IPS DF 6.9 (cell line): ENCODE measurements around the gene YPEL1.
"Not testable (repeated sequence)": the region's sequence is repeated elsewhere in the genome, so short reads cannot be mapped to it uniquely, and the experiment has no call there.

ENCODE experiments used
- DNase-seq: peaks from one replicate; pipeline ENCODE4 v3.0.0-alpha.2; 2013; ENCODE audit warnings: low read depth, low spot score
- H3K27ac ChIP-seq: one replicate; pipeline ENCODE4 v1.5.1; 2013; ENCODE audit warnings: low read length, control low read depth
- H3K27me3 ChIP-seq: 2 replicates; pipeline ENCODE4 v1.6.1; 2013; ENCODE audit warnings: mild to moderate bottlenecking, low read length; ENCODE audit not compliant: control insufficient read depth, insufficient read depth
- H3K36me3 ChIP-seq: 2 replicates; pipeline ENCODE4 v1.6.1; 2013; ENCODE audit warnings: low read length; ENCODE audit not compliant: control insufficient read depth, insufficient read depth
- H3K4me1 ChIP-seq: 2 replicates; pipeline ENCODE4 v1.6.1; 2013; ENCODE audit warnings: low read length; ENCODE audit not compliant: control insufficient read depth, insufficient read depth
- H3K4me3 ChIP-seq: 2 replicates; pipeline ENCODE4 v1.5.1; 2013; ENCODE audit warnings: mild to moderate bottlenecking, low read length
- H3K9me3 ChIP-seq: 2 replicates; pipeline ENCODE4 v1.6.1; 2013; ENCODE audit warnings: low read length, inconsistent platforms; ENCODE audit not compliant: control insufficient read depth, insufficient read depth
- WGBS: extraction: QIAGEN DNeasy Blood & Tissue Kit; methylation state at CpG from one replicate; pipeline ENCODE4 v1.1.7; 2013; ENCODE audit warnings: mixed read lengths, missing lambda C conversion rate; ENCODE audit not compliant: insufficient read length, insufficient coverage; 5-methylcytosine and 5-hydroxymethylcytosine counted together

YPEL1 gene

DNA sequence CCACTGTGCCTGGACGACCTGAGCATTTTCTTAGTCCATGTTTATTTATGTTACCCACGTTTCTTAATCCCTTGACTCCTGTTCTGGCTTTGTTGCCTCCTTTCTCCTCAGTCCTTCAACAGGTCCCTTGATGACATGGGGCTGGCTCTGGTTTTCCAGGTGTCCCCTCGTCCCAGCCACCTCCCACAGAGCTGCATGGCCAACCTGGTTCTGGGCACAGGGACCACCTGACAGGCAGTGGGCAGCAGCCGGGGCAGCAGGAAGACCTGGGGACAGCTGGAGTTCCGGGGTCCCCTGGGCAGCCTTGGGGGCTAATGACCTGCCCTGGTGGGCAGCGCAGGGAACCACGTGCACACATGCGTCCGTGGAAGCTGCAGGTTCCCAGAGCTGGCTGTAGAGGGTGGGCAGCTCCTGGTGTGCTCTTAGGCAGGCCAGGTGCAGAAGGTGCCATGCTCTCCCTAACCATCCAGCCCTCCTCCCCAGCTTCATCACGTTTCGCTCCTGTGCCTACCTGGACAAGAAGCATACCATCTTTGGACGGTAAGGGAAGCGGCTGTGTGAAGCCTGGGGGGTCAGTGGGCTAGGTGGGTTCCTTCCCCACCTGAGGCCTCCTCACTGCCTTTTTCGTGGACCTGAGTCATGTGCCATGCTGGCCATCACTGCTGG lies 42.1 kb downstream of the YPEL1 start:
- Histone ChIP-seq H3K36me3 (peaks cover 23% of the 10 kb centered on the region), H3K4me3 (no peak overlapping the region), H3K9me3 (no peaks in the 10 kb centered on the region), H3K4me1 (no peaks in the 10 kb centered on the region), H3K27me3 (no peaks in the 10 kb centered on the region), H3K27ac (no peak overlapping the region)
- no CpG with 5 or more reads among the region's 14 CpGs for WGBS
- no peak for DNase-seq

DNA sequence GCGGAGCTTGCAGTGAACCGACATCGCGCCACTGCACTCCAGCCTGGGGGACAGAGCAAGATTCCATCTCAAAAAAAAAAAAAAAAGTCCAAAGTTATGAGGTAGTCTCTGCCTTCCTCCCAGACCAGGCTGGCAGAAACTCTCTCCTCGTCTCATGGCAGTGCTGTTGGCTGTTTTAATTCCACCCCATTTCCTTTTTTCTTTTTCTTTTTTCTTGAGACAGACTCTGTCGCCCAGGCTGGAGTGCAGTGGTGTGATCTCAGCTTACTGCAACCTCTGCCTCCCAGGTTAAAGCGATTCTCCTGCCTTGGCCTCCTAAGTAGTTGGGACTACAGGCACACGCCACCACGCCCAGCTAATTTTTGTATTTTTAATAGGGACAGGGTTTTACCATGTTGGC lies 42.7 kb downstream of the YPEL1 start:
- H3K9me3 ChIP-seq, DNase-seq, H3K27me3 ChIP-seq, H3K4me3 ChIP-seq, H3K27ac ChIP-seq, H3K4me1 ChIP-seq: not testable (repeated sequence)
- no CpG with 5 or more reads among the region's 9 CpGs for WGBS
- H3K36me3 ChIP-seq = peaks cover 23% of the 10 kb centered on the region

DNA sequence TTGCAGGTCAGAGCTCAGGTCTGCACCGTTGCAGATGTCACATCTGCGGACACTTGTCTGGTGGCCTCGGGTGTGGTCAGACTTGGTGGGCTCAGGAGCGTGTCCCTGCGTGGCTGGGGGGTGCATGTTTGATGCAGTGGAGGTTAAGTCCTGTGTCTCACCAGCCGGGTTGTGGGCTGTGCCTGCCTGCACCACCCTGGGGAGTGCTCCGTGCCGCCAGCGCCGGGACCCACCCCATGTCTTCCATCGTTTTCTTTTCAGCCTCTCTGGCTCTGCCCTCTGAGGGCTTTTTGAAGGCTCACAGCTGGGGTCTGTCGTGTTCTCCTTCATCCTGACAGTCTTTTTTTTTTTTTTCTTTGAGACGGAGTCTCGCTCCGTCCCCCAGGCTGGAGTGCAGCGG lies 43.8 kb downstream of the YPEL1 start:
- no CpG with 5 or more reads among the region's 16 CpGs for WGBS
- H3K36me3 ChIP-seq = peaks cover 15% of the 10 kb centered on the region
- no peaks in the 10 kb centered on the region for H3K27me3 ChIP-seq
- DNase-seq = no peak
- no peaks in the 10 kb centered on the region for H3K4me1 ChIP-seq
- H3K4me3 ChIP-seq = no peak overlapping the region
- no peaks in the 10 kb centered on the region for H3K9me3 ChIP-seq
- no peak overlapping the region for H3K27ac ChIP-seq

DNA sequence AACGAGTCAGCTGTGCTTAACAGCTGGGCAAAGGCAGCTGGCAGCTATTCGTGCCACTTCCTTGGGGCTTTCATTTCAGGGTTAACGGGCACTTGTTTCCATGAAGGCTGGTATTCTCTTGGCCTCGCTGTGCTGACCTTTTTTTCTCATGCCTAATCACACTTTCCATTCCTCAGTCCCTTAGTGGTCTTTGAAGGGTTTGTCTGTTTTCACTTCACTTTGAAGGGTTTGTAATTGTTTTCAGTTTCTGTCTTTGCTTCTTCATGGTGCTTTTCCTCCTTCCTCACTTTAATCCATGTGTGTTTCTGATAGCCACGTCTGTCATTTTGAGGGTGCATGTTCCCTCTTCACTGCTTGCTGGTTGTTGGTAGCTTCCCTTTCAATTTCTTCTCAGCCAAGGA lies 45.2 kb downstream of the YPEL1 start:
- WGBS = no CpG with 5 or more reads among the region's 5 CpGs
- H3K4me1 ChIP-seq = no peaks in the 10 kb centered on the region
- no peak for DNase-seq
- H3K27ac ChIP-seq = no peak overlapping the region
- H3K4me3 ChIP-seq = no peak overlapping the region
- peaks cover 14% of the 10 kb centered on the region for H3K36me3 ChIP-seq
- no peaks in the 10 kb centered on the region for H3K9me3 ChIP-seq
- H3K27me3 ChIP-seq = no peaks in the 10 kb centered on the region

DNA sequence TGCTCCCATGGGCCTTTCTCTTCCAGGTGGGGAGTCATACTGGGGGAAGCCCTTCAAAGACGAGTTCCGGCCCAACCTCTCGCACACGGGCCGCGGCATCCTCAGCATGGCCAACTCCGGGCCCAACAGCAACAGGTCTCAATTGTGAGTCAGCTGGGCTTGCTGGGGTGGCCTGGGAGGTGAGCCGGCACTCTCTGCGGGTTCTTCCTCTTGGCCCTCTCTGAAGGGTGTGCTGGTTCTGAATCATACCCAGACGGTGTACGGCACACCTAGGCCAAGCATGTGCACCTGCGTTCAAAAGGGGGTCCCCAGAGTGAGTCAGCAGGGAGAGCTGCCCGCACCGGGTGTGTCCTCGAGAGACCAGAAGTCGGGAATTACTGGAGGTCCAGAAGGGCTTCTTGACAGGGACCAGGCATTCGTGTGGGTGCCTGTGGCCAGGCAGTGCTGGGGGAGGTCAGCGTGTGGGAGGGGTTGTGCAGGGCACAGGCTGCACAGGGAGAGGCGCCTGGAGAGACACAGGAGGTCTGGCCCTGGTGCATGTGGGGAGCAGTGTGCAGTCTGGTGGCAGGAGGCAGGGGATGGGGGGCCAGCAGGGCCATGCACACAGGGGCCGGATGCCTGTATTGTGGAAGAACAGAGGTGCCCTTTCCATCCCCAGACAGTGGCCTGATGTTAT lies 46.8 kb downstream of the YPEL1 start:
- no peak overlapping the region for H3K27ac ChIP-seq
- no peaks in the 10 kb centered on the region for H3K9me3 ChIP-seq
- no peak overlapping the region for H3K4me3 ChIP-seq
- DNase-seq = no peak
- H3K36me3 ChIP-seq = peaks cover 9% of the 10 kb centered on the region
- H3K4me1 ChIP-seq = no peaks in the 10 kb centered on the region
- no CpG with 5 or more reads among the region's 20 CpGs for whole genome bisulfite sequencing
- H3K27me3 ChIP-seq = no peaks in the 10 kb centered on the region

DNA sequence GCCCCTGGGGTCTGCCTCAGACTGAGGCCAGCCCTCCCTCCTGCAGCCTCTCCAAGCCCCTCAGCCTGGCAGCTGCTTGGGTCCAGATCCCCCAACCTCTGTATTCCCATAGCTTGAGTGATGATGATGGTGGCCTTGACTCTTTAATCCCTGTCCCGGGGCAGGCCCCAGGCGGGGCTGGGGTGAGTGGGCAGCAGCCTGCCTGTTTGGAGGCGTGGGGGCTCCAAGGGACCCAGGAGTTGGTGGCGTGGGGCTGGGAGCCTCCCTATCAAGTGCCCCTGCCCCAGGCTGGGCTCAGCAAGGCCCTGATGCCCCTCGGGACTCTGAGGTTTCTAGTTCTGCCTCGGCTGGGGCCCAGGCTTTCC lies 47.3 kb downstream of the YPEL1 start:
- no peak for DNase-seq
- no peaks in the 10 kb centered on the region for H3K27me3 ChIP-seq
- H3K4me1 ChIP-seq = no peaks in the 10 kb centered on the region
- no peak overlapping the region for H3K4me3 ChIP-seq
- H3K9me3 ChIP-seq = no peaks in the 10 kb centered on the region
- no peak overlapping the region for H3K27ac ChIP-seq
- no CpG with 5 or more reads among the region's 6 CpGs for WGBS
- peaks cover 3% of the 10 kb centered on the region for H3K36me3 ChIP-seq

DNA sequence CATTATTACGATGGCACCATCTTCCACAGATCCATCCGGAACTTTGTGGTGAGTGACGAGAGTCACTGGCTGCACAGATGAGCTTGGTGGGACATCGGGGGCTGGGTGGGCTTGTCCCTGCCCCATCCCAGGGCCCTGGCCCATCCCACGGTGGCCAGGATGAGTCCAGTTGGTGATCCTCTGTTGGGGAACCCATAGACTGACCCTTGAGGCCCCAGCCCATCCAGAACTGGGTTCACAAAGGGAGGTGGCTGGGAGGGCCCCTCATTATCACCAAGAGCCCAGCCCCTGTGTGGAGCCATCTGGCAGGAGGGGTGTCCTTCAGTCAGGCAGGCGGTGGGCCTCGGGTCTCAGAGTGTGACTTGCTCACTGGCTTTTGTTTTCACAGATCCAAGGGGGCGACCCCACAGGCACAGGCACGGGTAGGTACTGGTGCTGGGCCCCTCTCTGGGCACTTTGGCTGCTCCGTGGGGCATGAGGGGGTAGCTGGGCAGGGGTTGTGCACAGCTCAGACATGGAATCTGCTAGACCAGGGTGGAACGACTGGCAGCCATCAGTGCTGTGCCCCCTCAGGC lies 47.8 kb downstream of the YPEL1 start:
- no peaks in the 10 kb centered on the region; the same call in 1 of the 2 replicates for H3K4me1 ChIP-seq
- no peaks in the 10 kb centered on the region for H3K9me3 ChIP-seq
- WGBS = no CpG with 5 or more reads among the region's 11 CpGs
- H3K27ac ChIP-seq = no peak overlapping the region
- DNase-seq = no peak
- no peaks in the 10 kb centered on the region for H3K27me3 ChIP-seq
- H3K36me3 ChIP-seq = peaks cover 5% of the 10 kb centered on the region
- no peak overlapping the region for H3K4me3 ChIP-seq

DNA sequence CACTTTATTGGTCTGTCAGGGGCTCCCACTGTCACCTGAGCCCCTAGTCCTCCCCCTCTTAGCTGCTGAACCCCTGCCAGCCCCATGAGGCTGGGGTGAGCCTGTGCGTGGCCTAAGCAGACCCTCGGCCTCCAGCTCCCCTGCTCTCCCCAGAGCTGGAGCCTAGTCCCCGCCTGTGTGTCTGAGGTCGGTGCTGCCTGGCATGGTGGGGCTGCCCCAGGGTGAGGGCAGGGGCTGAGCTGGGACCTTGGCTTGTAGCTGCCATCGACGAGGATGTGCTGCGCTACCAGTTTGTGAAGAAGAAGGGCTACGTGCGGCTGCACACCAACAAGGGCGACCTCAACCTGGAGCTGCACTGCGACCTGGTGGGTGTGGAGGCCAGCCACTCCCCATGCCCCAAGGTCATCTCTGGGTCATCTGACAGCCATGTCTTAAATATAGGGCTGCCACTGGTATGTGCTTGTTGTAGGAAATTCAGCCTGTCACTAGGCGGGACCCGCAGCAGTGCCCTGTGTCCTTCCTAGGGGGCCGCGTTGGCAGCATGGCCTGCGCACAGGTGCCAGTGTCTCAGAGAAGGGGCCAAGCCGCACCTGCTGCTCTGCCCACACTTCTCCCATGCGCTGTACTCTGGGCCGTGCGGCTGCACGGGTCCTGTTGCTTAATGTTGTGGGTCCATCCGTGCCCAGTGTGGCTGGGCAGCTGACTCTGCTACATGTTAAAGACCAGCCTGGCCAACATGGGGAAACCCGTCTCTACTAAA lies 48.8 kb downstream of the YPEL1 start:
- no peaks in the 10 kb centered on the region for H3K9me3 ChIP-seq
- DNase-seq = no peak
- H3K27me3 ChIP-seq = no peaks in the 10 kb centered on the region
- WGBS = no CpG with 5 or more reads among the region's 23 CpGs
- peaks cover 8% of the 10 kb centered on the region for H3K36me3 ChIP-seq
- no peaks in the 10 kb centered on the region; the same call in 1 of the 2 replicates for H3K4me1 ChIP-seq
- H3K4me3 ChIP-seq = no peak overlapping the region
- no peak overlapping the region for H3K27ac ChIP-seq

DNA sequence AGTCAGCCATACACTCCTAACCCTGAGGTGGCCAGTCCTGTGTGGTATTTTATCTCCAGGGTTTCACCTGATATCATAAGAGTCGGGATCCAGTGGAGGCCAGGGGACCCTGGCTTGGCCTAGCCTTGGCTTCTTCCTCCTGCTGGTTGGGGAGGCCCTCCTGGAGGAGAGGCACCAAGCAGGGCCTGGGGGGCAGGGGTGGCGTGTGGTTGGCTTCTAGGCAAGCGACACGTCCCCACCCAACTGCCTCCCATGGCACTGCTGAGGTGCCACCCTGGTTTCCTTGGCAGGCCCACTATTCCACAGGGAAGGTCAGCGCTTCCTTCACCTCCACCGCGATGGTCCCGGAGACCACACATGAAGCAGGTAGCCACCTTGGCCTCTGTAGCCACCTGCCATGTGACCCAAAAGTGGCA lies 49.4 kb downstream of the YPEL1 start:
- Histone ChIP-seq H3K9me3 (no peaks in the 10 kb centered on the region), H3K27me3 (no peaks in the 10 kb centered on the region), H3K4me1 (no peaks in the 10 kb centered on the region; the same call in 1 of the 2 replicates), H3K36me3 (peaks cover 8% of the 10 kb centered on the region), H3K4me3 (no peak overlapping the region), H3K27ac (no peak overlapping the region)
- no peak for DNase-seq
- WGBS = no CpG with 5 or more reads among the region's 8 CpGs

DNA sequence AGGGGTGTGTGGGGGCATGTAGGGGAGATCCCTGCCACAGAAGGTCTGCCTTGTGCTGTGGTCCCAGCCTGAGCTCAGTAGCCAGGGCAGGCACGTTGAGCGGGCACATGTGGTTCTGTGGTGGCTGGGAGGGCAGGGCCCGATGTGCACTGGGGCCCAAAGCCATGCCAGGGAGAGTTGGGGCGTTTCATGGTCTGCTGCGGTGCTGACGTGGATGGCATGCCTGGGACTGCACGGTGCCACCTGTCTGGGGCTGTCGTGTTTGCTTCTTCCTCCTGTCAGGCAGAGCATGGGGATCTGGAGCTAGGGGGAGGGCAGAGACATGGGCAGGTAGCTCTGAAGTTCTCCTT lies 50.5 kb downstream of the YPEL1 start:
- Histone ChIP-seq H3K9me3 (no peaks in the 10 kb centered on the region), H3K27me3 (no peaks in the 10 kb centered on the region), H3K4me1 (no peaks in the 10 kb centered on the region; the same call in 1 of the 2 replicates), H3K27ac (no peak overlapping the region), H3K36me3 (peaks cover 8% of the 10 kb centered on the region), H3K4me3 (no peak overlapping the region)
- DNase-seq = no peak
- WGBS = no CpG with 5 or more reads among the region's 8 CpGs
